HepG2 (cell line): ENCODE results near the gene TFB1M. TPM values are rescaled to one million over a fixed set of nuclear protein-coding genes. Genes with fewer than 3 reads are reported as not detected.
A peak's percentile ranks its signal among the peaks of the same experiment; 100 is the strongest.

Source experiments
- ATF5 ChIP-seq: sonication (generic); formaldehyde crosslinking; IDR thresholded peaks from 2 replicates; pipeline ENCODE4 v1.4.0; 2020; ENCODE audit warnings: mild to moderate bottlenecking, low read depth, missing genetic modification reagents
- DPF2 ChIP-seq: sonication (generic); formaldehyde crosslinking; IDR thresholded peaks from 2 replicates; pipeline ENCODE4 v1.4.0; 2020; ENCODE audit warnings: mild to moderate bottlenecking, low read depth, missing genetic modification reagents, borderline replicate concordance
- EP300 ChIP-seq, 3 experiments: sonication (generic) in 1 of 3; formaldehyde crosslinking in 1 of 3; IDR thresholded peaks; 2 replicates each; pipeline versions ENCODE4 v1.5.1 to v1.6.1; 2011 to 2020; ENCODE audit warnings: low read depth in 2 of 3, low read length in 2 of 3, borderline replicate concordance in 1 of 3, improper control_type of control experiment in 1 of 3, mild to moderate bottlenecking in 1 of 3, missing genetic modification reagents in 1 of 3, moderate library complexity in 1 of 3
- ETS1 ChIP-seq: sonication (generic); formaldehyde crosslinking; IDR thresholded peaks from 2 replicates; pipeline ENCODE4 v1.4.0; 2020; ENCODE audit warnings: missing genetic modification reagents
- HOXA3 ChIP-seq: sonication (generic); formaldehyde crosslinking; IDR thresholded peaks from 2 replicates; pipeline ENCODE4 v1.5.0; 2020; ENCODE audit warnings: missing genetic modification reagents
- MIER3 ChIP-seq: IDR thresholded peaks from 2 replicates; pipeline ENCODE4 v1.6.1; 2016; ENCODE audit warnings: missing compliant biosample characterization, borderline replicate concordance
- NONO ChIP-seq, 2 experiments: fragments of 450-650 bp in 1 of 2; sonication (generic) in 1 of 2; formaldehyde crosslinking in 1 of 2; IDR thresholded peaks in 1 of 2; conservative IDR thresholded peaks in 1 of 2; 2 replicates each; pipeline versions ENCODE4 v1.6.1 to v1.8.0; 2017 to 2022; ENCODE audit warnings: mild to moderate bottlenecking in 1 of 2, missing genetic modification reagents in 1 of 2, moderate library complexity in 1 of 2
- ONECUT2 ChIP-seq: sonication (generic); formaldehyde crosslinking; IDR thresholded peaks from 2 replicates; pipeline ENCODE4 v1.4.0; 2020; ENCODE audit warnings: missing genetic modification reagents
- PITX1 ChIP-seq: sonication (generic); formaldehyde crosslinking; IDR thresholded peaks from 2 replicates; pipeline ENCODE4 v1.5.1; 2020; ENCODE audit warnings: mild to moderate bottlenecking, missing genetic modification reagents
- RARG ChIP-seq: sonication (generic); formaldehyde crosslinking; IDR thresholded peaks from 2 replicates; pipeline ENCODE4 v1.4.0; 2020; ENCODE audit warnings: low read depth, mild to moderate bottlenecking, missing genetic modification reagents
- RBM22 ChIP-seq: fragments of 200-400 bp; formaldehyde crosslinking; optimal IDR thresholded peaks from 2 replicates; pipeline ENCODE3; 2017; ENCODE audit warnings: mild to moderate bottlenecking, low read length, moderate library complexity
- SALL2 ChIP-seq: sonication (generic); formaldehyde crosslinking; IDR thresholded peaks from 2 replicates; pipeline ENCODE4 v1.8.1; 2023; ENCODE audit warnings: mild to moderate bottlenecking, missing genetic modification reagents, inconsistent platforms
- SYNCRIP ChIP-seq: fragments of 200-400 bp; formaldehyde crosslinking; IDR thresholded peaks from 2 replicates; pipeline ENCODE4 v1.6.1; 2018; ENCODE audit warnings: mild to moderate bottlenecking, low read depth, low read length; ENCODE audit not compliant: insufficient read depth
- ZFP36 ChIP-seq: fragments of 150-350 bp; IDR thresholded peaks from 2 replicates; pipeline ENCODE4 v1.6.1; 2018; ENCODE audit warnings: borderline replicate concordance, low read length, low read depth; ENCODE audit not compliant: partially characterized antibody
- ZFP90 ChIP-seq: sonication (generic); formaldehyde crosslinking; IDR thresholded peaks from 2 replicates; pipeline ENCODE4 v1.8.0; 2022; ENCODE audit warnings: missing genetic modification reagents, mild to moderate bottlenecking, inconsistent platforms, borderline replicate concordance
- ZMYM4 ChIP-seq: sonication (generic); formaldehyde crosslinking; IDR thresholded peaks from 2 replicates; pipeline ENCODE4 v1.8.1; 2023; ENCODE audit warnings: mild to moderate bottlenecking, missing genetic modification reagents
- ZNF18 ChIP-seq: sonication (generic); formaldehyde crosslinking; IDR thresholded peaks from 2 replicates; pipeline ENCODE4 v1.8.0; 2022; ENCODE audit warnings: mild to moderate bottlenecking, missing genetic modification reagents; ENCODE audit not compliant: insufficient replicate concordance
- ZNF180 ChIP-seq: sonication (generic); formaldehyde crosslinking; IDR thresholded peaks from 2 replicates; pipeline ENCODE4 v1.4.0; 2020; ENCODE audit warnings: low read depth, missing genetic modification reagents, borderline replicate concordance
- ZNF282 ChIP-seq: fragments of 450-650 bp; IDR thresholded peaks from 2 replicates; pipeline ENCODE4 v1.6.1; 2018; ENCODE audit not compliant: partially characterized antibody
- ZNF296 ChIP-seq: sonication (generic); formaldehyde crosslinking; conservative IDR thresholded peaks from 2 replicates; pipeline ENCODE4 v1.5.0; 2020; ENCODE audit warnings: mild to moderate bottlenecking, missing genetic modification reagents
- ZNF331 ChIP-seq: sonication (generic); formaldehyde crosslinking; IDR thresholded peaks from 2 replicates; pipeline ENCODE4 v1.4.0; 2020; ENCODE audit warnings: missing genetic modification reagents
- ZNF607 ChIP-seq: sonication (generic); formaldehyde crosslinking; IDR thresholded peaks from 2 replicates; pipeline ENCODE4 v1.5.1; 2020; ENCODE audit warnings: missing genetic modification reagents, mild to moderate bottlenecking, borderline replicate concordance
- ZNF709 ChIP-seq: sonication (generic); formaldehyde crosslinking; IDR thresholded peaks from 2 replicates; pipeline ENCODE4 v1.5.0; 2020; ENCODE audit warnings: mild to moderate bottlenecking, missing genetic modification reagents
- ZNF775 ChIP-seq: sonication (generic); formaldehyde crosslinking; IDR thresholded peaks from 2 replicates; pipeline ENCODE4 v1.4.0; 2020; ENCODE audit warnings: missing genetic modification reagents, mild to moderate bottlenecking, moderate library complexity, borderline replicate concordance
- ZNF777 ChIP-seq: sonication (generic); formaldehyde crosslinking; IDR thresholded peaks from 2 replicates; pipeline ENCODE4 v1.4.0; 2020; ENCODE audit warnings: missing genetic modification reagents
- ZSCAN31 ChIP-seq: sonication (generic); formaldehyde crosslinking; IDR thresholded peaks from 2 replicates; pipeline ENCODE4 v1.5.0; 2020; ENCODE audit warnings: low read depth, mild to moderate bottlenecking, missing genetic modification reagents
- polyA plus RNA-seq, 8 experiments: library from polyadenylated mRNA; depleted of rRNA in 3 of 8; stranded (reverse) in 7 of 8; unstranded in 1 of 8; fragments of >200 nt; fragmentation: Illumina TruSeq in 4 of 8; extraction: Trizol in 4 of 8; gene quantifications; 2 replicates each; pipeline versions ENCODE4 v1.2.1 to v1.2.3, GENCODE V29; 2011 to 2016; ENCODE audit warnings: low read depth in 4 of 8, missing spikeins in 1 of 8, mixed read lengths in 1 of 8; ENCODE audit not compliant: insufficient read depth in 1 of 8
- total RNA-seq, 5 experiments: library from RNA; depleted of rRNA; stranded (reverse); fragments of >200 nt; fragmentation: Illumina TruSeq; extraction: Trizol; gene quantifications; 2 replicates each; pipeline ENCODE4 v1.2.3, GENCODE V29; 2016; ENCODE audit warnings: low read depth in 1 of 5

The TFB1M gene
- total and polyA plus RNA-seq, 2 of the 13 experiments (the other 11 are each of a cell fraction or from before 2014, with no cell fraction given), result 91.4 to 122 TPM

GRCh38 chr6:155314092-155314772 is at the start of gene TFB1M (continued):
- peak; percentile 83; the same call in 1 of the 2 replicates for TF ChIP-seq ATF5 (CRISPR knock-in tag)
- no peak; the same call in 1 of the 2 replicates for TF ChIP-seq MIER3 (CRISPR knock-in tag)
- no peak for TF ChIP-seq ZNF296 (CRISPR knock-in tag)
- 0 out of 2 replicates have a peak, but pooled peaks have one; percentile 28 for TF ChIP-seq ZNF331 (CRISPR knock-in tag)
- TF ChIP-seq NONO (IDR thresholded peaks at IDR 0.05), result no peak
- TF ChIP-seq NONO (CRISPR knock-in tag; conservative IDR thresholded peaks at IDR 0.05), result peak; percentile 88
- peak; percentile 97 for TF ChIP-seq ZFP90
- no peak for TF ChIP-seq RARG (CRISPR knock-in tag)
- peak; percentile 82; the same call in 1 of the 2 replicates for TF ChIP-seq ZNF180 (CRISPR knock-in tag)
- TF ChIP-seq ZSCAN31 (CRISPR knock-in tag), result peak; percentile 79
- TF ChIP-seq EP300 (IDR thresholded peaks at IDR 0.05; ENCODE audit: low read depth in 2 of 2, low read length in 2 of 2), result no peak; a peak in 1 of 4 replicates
- 0 out of 2 replicates have a peak, but pooled peaks have one; percentile 12 for TF ChIP-seq EP300 (CRISPR knock-in tag; IDR thresholded peaks at IDR 0.05; ENCODE audit: borderline replicate concordance)
- no peak; the same call in 1 of the 2 replicates for TF ChIP-seq ONECUT2
- TF ChIP-seq ZNF709, result peak; percentile 95
- no peak for TF ChIP-seq ZNF18 (CRISPR knock-in tag)
- peak; percentile 86; the same call in 1 of the 2 replicates for TF ChIP-seq SALL2 (CRISPR knock-in tag)
- TF ChIP-seq ZFP36, result no peak
- TF ChIP-seq ETS1 (CRISPR knock-in tag), result no peak
- peak; percentile 68 for TF ChIP-seq HOXA3 (CRISPR knock-in tag)
- no peak; the same call in none of the 2 replicates for TF ChIP-seq ZNF777 (CRISPR knock-in tag)
- no peak; the same call in 1 of the 2 replicates for TF ChIP-seq ZNF607 (CRISPR knock-in tag)
- TF ChIP-seq ZMYM4, result peak; percentile 89; the same call in 1 of the 2 replicates
- TF ChIP-seq RBM22, result peak; percentile 83
- no peak for TF ChIP-seq SYNCRIP
- TF ChIP-seq ZNF775, result no peak; the same call in 1 of the 2 replicates
- peak; percentile 57 for TF ChIP-seq PITX1 (CRISPR knock-in tag)
- no peak for TF ChIP-seq DPF2
- no peak for TF ChIP-seq ZNF282
